NB4 (cell line): ENCODE measurements around the gene B4GALT2.

Experiments used
- POLR2A ChIP-seq: IDR thresholded peaks from 2 replicates; pipeline ENCODE4 v1.6.1; 2011; ENCODE audit warnings: mild to moderate bottlenecking; ENCODE audit not compliant: insufficient read length; ENCODE audit errors: extremely low read depth
- TF ChIP-seq, protein P1 (sequence below): IDR thresholded peaks from one replicate; pipeline ENCODE4 v1.5.1; 2012; ENCODE audit warnings: low read depth, low read length

DNA sequence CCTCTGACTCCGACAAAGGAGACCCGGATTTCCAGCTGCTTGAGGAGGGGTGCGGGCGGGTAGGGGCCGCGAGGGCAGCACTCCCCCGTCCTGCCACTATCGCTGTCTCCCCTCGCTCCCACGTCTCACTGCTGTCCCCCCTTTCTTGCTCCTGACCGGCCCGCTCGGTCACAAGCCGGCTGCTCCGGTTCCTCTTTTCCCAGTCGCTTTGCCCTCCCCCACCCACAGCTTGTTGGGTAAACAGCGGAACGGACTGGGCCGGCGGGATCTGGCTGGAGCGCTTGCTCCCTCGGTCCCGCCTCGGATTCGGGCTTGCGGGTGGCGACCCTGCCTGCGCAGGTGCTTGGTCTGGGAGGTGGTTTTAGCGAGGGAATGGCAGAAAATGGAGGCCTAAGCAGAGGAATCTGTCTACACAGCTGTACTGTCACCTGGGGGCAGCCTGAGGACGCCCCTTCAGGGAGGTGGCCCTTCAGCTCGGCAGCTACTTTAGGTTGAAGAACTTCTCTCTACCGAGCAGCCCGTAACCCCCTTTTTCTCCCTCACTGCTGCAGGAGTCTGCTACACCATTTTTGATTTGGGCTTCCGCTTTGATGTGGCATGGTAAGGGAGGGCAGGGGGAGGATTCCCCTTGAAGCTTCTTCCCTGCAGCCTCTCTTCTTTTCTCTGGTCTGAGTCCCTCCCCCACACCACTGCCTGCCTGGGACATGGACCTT is 3.6 kb upstream of the B4GALT2 start:
- TF ChIP-seq, protein P1, sequence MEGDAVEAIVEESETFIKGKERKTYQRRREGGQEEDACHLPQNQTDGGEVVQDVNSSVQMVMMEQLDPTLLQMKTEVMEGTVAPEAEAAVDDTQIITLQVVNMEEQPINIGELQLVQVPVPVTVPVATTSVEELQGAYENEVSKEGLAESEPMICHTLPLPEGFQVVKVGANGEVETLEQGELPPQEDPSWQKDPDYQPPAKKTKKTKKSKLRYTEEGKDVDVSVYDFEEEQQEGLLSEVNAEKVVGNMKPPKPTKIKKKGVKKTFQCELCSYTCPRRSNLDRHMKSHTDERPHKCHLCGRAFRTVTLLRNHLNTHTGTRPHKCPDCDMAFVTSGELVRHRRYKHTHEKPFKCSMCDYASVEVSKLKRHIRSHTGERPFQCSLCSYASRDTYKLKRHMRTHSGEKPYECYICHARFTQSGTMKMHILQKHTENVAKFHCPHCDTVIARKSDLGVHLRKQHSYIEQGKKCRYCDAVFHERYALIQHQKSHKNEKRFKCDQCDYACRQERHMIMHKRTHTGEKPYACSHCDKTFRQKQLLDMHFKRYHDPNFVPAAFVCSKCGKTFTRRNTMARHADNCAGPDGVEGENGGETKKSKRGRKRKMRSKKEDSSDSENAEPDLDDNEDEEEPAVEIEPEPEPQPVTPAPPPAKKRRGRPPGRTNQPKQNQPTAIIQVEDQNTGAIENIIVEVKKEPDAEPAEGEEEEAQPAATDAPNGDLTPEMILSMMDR = no peak
- TF ChIP-seq POLR2A = no peak
